ENCODE data around the gene FAM222A. TPM values are rescaled to one million over a fixed set of nuclear protein-coding genes. Genes with fewer than 3 reads are reported as not detected.

Gene FAM222A
- total RNA-seq, 1 experiment from 2014 or later, result 12.8 TPM

DNA sequence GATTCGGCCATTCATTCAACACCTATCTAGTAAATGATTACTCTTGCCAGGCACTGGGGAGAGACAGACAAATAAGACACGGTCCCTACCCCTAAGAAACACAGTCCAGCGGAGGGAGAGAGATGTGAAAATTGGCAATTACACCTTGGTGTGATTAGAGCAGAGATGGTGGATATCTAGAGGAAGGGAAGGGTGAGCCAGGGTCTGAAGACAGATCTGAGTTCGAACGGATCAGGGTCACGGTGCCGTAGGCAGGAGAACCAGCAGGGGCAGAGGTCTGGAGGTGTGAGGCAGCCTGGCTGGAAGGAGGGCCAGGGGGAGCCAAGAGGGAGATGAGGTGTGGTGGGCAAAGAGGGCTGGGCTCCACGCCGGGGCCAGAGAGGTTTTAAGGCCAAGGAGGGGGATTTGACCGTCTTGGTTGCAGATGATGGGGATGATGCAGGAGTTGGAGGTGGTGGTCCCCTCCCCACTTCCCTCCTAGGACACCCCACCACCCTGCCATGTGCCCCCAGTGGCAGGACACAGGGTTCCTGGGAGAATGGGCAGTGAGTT, 27.1 kb downstream of the FAM222A start:
- no peaks in the 10 kb centered on the region for H3K4me1 ChIP-seq (ENCODE audit: control insufficient read depth, insufficient read depth, low read length)
- POLR2A ChIA-PET, result interaction anchor here (0.6 kb wide), 3 partner anchors 166 to 220 kb away, joined by 6 to 7 read pairs (median 7); no protein-coding TSS in a partner anchor
- CTCF ChIA-PET, result interaction anchor here (0.6 kb wide), 1 partner anchor 64 kb away, joined by 6 read pairs; no protein-coding TSS in a partner anchor
- DNase-seq (ENCODE audit: low read depth, low spot score) (no peak), ATAC-seq (no peak)
- intact Hi-C loops (cut with micrococcal nuclease; ENCODE audit: unreplicated experiment), result no loop called here
- no peaks in the 10 kb centered on the region for H3K9me3 ChIP-seq (ENCODE audit: control insufficient read depth, insufficient read depth, low read depth, low read length)
- H3K4me3 ChIP-seq (ENCODE audit: low read depth in 2 of 2, low read length in 2 of 2), result no peak overlapping the region
- H3K27me3 ChIP-seq (ENCODE audit: control insufficient read depth, insufficient read depth, low read length), result no peaks in the 10 kb centered on the region
- TF ChIP-seq, protein P1, sequence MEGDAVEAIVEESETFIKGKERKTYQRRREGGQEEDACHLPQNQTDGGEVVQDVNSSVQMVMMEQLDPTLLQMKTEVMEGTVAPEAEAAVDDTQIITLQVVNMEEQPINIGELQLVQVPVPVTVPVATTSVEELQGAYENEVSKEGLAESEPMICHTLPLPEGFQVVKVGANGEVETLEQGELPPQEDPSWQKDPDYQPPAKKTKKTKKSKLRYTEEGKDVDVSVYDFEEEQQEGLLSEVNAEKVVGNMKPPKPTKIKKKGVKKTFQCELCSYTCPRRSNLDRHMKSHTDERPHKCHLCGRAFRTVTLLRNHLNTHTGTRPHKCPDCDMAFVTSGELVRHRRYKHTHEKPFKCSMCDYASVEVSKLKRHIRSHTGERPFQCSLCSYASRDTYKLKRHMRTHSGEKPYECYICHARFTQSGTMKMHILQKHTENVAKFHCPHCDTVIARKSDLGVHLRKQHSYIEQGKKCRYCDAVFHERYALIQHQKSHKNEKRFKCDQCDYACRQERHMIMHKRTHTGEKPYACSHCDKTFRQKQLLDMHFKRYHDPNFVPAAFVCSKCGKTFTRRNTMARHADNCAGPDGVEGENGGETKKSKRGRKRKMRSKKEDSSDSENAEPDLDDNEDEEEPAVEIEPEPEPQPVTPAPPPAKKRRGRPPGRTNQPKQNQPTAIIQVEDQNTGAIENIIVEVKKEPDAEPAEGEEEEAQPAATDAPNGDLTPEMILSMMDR (IDR thresholded peaks at IDR 0.05), result no peak
- TF ChIP-seq, protein P2, sequence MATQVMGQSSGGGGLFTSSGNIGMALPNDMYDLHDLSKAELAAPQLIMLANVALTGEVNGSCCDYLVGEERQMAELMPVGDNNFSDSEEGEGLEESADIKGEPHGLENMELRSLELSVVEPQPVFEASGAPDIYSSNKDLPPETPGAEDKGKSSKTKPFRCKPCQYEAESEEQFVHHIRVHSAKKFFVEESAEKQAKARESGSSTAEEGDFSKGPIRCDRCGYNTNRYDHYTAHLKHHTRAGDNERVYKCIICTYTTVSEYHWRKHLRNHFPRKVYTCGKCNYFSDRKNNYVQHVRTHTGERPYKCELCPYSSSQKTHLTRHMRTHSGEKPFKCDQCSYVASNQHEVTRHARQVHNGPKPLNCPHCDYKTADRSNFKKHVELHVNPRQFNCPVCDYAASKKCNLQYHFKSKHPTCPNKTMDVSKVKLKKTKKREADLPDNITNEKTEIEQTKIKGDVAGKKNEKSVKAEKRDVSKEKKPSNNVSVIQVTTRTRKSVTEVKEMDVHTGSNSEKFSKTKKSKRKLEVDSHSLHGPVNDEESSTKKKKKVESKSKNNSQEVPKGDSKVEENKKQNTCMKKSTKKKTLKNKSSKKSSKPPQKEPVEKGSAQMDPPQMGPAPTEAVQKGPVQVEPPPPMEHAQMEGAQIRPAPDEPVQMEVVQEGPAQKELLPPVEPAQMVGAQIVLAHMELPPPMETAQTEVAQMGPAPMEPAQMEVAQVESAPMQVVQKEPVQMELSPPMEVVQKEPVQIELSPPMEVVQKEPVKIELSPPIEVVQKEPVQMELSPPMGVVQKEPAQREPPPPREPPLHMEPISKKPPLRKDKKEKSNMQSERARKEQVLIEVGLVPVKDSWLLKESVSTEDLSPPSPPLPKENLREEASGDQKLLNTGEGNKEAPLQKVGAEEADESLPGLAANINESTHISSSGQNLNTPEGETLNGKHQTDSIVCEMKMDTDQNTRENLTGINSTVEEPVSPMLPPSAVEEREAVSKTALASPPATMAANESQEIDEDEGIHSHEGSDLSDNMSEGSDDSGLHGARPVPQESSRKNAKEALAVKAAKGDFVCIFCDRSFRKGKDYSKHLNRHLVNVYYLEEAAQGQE (IDR thresholded peaks at IDR 0.05; ENCODE audit: insufficient read depth in 1 of 2, low read depth in 2 of 2, low read length in 1 of 2), result no peak
- no peak for TF ChIP-seq POLR2AphosphoS5 (IDR thresholded peaks at IDR 0.05; ENCODE audit: low read depth, low read length)
- TF ChIP-seq TCF7L2 (IDR thresholded peaks at IDR 0.05; ENCODE audit: low read depth, low read length), result no peak
- TF ChIP-seq SIN3A (IDR thresholded peaks at IDR 0.05; ENCODE audit: borderline replicate concordance, insufficient read depth, low read depth, low read length), result no peak
- no TSS peak for BruUV-seq (replicated peaks)
- no peaks in the 10 kb centered on the region for H3K36me3 ChIP-seq (ENCODE audit: control insufficient read depth, insufficient read depth, low read length)
- H3K27ac ChIP-seq (ENCODE audit: low read length), result no peak overlapping the region
- in situ Hi-C loops (cut with HindIII; ENCODE audit: low pct_unique_long_range_greater_than_20kb, low sequenced_read_pairs), result no loop called here

DNA sequence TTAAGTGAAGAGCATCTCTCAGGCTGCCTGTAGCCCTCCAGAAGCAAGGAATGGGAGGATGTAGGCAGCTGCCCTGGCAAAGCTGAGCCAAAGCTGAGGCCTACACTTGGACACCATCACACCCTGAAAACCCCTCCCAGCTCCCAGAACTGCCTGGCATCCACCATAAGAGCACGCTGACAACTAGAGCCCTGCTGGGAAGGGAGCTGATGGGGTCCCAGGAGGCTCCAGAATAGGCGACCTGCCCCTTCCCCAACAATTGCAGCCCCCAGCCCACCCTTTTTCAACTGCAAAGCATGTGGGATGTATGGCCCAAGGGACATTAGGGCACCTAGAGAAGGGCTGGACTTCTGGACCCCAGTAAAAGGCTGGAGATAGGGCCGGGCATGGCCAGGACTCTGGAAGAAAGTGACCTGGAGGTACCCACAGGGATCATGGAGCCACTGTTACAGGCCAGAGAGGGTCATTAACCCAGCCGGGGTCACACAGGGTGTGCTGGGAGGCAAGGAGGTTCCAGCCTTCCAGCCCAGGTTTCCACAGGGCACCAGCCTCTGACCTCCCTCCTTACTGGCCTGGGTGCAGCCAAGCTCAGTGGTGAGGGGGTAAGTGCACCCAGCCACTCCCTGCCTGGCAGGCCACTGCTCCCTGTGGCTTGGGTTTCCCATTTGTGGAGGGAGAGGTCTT, 27.8 kb downstream of the FAM222A start:
- POLR2A ChIA-PET, result no interaction called here
- Histone ChIP-seq H3K27me3 (ENCODE audit: control insufficient read depth, insufficient read depth, low read length) (no peaks in the 10 kb centered on the region), H3K4me1 (ENCODE audit: control insufficient read depth, insufficient read depth, low read length) (no peaks in the 10 kb centered on the region), H3K36me3 (ENCODE audit: control insufficient read depth, insufficient read depth, low read length) (no peaks in the 10 kb centered on the region), H3K27ac (ENCODE audit: low read length) (no peak overlapping the region), H3K9me3 (ENCODE audit: control insufficient read depth, insufficient read depth, low read depth, low read length) (no peaks in the 10 kb centered on the region), H3K4me3 (ENCODE audit: low read depth in 2 of 2, low read length in 2 of 2) (no peak overlapping the region)
- CTCF ChIA-PET, result interaction anchor here (0.6 kb wide), 1 partner anchor 158 kb away, joined by 8 read pairs; no protein-coding TSS in a partner anchor
- intact Hi-C loops (cut with micrococcal nuclease; ENCODE audit: unreplicated experiment), result no loop called here
- no TSS peak for BruUV-seq (replicated peaks)
- ATAC-seq (no peak), DNase-seq (ENCODE audit: low read depth, low spot score) (no peak)
- in situ Hi-C loops (cut with HindIII; ENCODE audit: low pct_unique_long_range_greater_than_20kb, low sequenced_read_pairs), result no loop called here
- TF ChIP-seq TCF7L2 (IDR thresholded peaks at IDR 0.05; ENCODE audit: low read depth, low read length), result no peak
- TF ChIP-seq POLR2AphosphoS5 (IDR thresholded peaks at IDR 0.05; ENCODE audit: low read depth, low read length), result no peak
- TF ChIP-seq, protein P2 (IDR thresholded peaks at IDR 0.05; ENCODE audit: insufficient read depth in 1 of 2, low read depth in 2 of 2, low read length in 1 of 2), result no peak
- TF ChIP-seq SIN3A (IDR thresholded peaks at IDR 0.05; ENCODE audit: borderline replicate concordance, insufficient read depth, low read depth, low read length), result no peak
- TF ChIP-seq, protein P1 (IDR thresholded peaks at IDR 0.05), result no peak
